Measurements from ENCODE around the gene HLF. TPM values are rescaled to one million over a fixed set of nuclear protein-coding genes. Genes with fewer than 3 reads are reported as not detected.

Gene HLF
- total and polyA plus RNA-seq, 10 of the 15 experiments (the other 5 are each of a cell fraction or from before 2014, with no cell fraction given), result 0.01 to 0.33 (median 0.20) TPM; not detected in 3

DNA sequence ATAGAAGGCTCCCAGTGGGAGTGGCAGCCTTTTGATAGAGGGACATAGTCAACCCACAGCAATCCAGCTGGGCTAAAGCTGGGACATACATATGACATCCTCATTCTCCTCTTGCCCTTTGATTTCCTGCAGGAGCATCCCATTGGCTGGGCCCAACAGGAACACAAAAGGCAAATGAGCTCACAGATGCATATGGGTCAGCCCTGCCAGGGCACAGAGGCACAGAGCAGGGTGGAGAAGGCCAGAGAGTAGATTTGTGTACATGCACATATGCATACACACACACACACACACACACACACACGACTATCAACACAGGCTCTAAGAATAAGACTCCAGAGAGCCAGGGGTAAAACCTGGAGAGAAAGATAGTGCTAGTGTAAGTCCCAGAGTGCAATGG is 98.3 kb downstream of the HLF start:
- in situ Hi-C loops (cut with MboI), result no loop called here
- no peak overlapping the region for H3K4me3 ChIP-seq
- FAIRE-seq, result no peak
- no peaks in the 10 kb centered on the region for H3K79me2 ChIP-seq (ENCODE audit: control insufficient read depth, insufficient read depth, low read length)
- DNase-seq (ENCODE audit: low read depth, low spot score), result no peak
- H3K27ac ChIP-seq (ENCODE audit: control insufficient read depth, insufficient read depth), result no peak overlapping the region
- no peaks in the 10 kb centered on the region for H4K20me1 ChIP-seq (ENCODE audit: control insufficient read depth, insufficient read depth)
- no peaks in the 10 kb centered on the region for H3K27me3 ChIP-seq (replicated peaks in 1 of 2; ENCODE audit: control insufficient read depth in 2 of 2, insufficient read depth in 2 of 2, low read length in 1 of 2)
- SMC1A ChIA-PET (ENCODE audit: uncharacterized antibody, unreplicated experiment), result interaction anchor here (0.9 to 10.5 kb wide), 2 partner anchors 9 to 148 kb away, joined by 3 to 109 read pairs; partner anchors contain the start of gene SMIM36
- RAD21 ChIA-PET (ENCODE audit: unreplicated experiment), result interaction anchor here (0.5 kb wide), 1 partner anchor 10 kb away, joined by 4 read pairs; no protein-coding TSS in a partner anchor
- no peak overlapping the region for H2AFZ ChIP-seq (ENCODE audit: control insufficient read depth, low read depth, low read length)
- H3K9ac ChIP-seq (ENCODE audit: control insufficient read depth, insufficient read depth, low read length), result no peak overlapping the region
- no peak overlapping the region for H3K4me2 ChIP-seq (ENCODE audit: control insufficient read depth, insufficient read depth)
- ATAC-seq, result no peak
- POLR2A ChIA-PET, result no interaction called here
- CTCF ChIA-PET, result interaction anchor here (1.0 to 2.4 kb wide), 4 partner anchors 11 to 369 kb away, joined by 3 to 10 read pairs (median 3); no protein-coding TSS in a partner anchor
- H3K4me1 ChIP-seq (ENCODE audit: control insufficient read depth, insufficient read depth, low read length), result no peaks in the 10 kb centered on the region
- H3K36me3 ChIP-seq (ENCODE audit: control insufficient read depth in 2 of 2, insufficient read depth in 2 of 2, low read length in 1 of 2), result no peaks in the 10 kb centered on the region
- 0% methylated on average over 1 of the region's 1 CpG for WGBS (ENCODE audit: insufficient coverage, insufficient replicate concordance, low lambda C conversion rate, missing lambda C conversion rate)
- intact Hi-C loops (cut with micrococcal nuclease; ENCODE audit: unreplicated experiment), result no loop called here
- BruUV-seq (replicated peaks), result no TSS peak
- peaks cover 2% of the 10 kb centered on the region; the same call in 2 of the 3 replicates for H3K9me3 ChIP-seq (replicated peaks; ENCODE audit: control insufficient read depth, insufficient read depth, low read length)
- no peak for TF ChIP-seq YY1 (IDR thresholded peaks at IDR 0.05; ENCODE audit: low read depth, low read length)
- TF ChIP-seq, protein P1, sequence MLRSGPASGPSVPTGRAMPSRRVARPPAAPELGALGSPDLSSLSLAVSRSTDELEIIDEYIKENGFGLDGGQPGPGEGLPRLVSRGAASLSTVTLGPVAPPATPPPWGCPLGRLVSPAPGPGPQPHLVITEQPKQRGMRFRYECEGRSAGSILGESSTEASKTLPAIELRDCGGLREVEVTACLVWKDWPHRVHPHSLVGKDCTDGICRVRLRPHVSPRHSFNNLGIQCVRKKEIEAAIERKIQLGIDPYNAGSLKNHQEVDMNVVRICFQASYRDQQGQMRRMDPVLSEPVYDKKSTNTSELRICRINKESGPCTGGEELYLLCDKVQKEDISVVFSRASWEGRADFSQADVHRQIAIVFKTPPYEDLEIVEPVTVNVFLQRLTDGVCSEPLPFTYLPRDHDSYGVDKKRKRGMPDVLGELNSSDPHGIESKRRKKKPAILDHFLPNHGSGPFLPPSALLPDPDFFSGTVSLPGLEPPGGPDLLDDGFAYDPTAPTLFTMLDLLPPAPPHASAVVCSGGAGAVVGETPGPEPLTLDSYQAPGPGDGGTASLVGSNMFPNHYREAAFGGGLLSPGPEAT (IDR thresholded peaks at IDR 0.05; ENCODE audit: low read depth), result no peak
- TF ChIP-seq RELA (IDR thresholded peaks at IDR 0.05; ENCODE audit: borderline replicate concordance, partially characterized antibody), result no peak
- TF ChIP-seq, protein P2, sequence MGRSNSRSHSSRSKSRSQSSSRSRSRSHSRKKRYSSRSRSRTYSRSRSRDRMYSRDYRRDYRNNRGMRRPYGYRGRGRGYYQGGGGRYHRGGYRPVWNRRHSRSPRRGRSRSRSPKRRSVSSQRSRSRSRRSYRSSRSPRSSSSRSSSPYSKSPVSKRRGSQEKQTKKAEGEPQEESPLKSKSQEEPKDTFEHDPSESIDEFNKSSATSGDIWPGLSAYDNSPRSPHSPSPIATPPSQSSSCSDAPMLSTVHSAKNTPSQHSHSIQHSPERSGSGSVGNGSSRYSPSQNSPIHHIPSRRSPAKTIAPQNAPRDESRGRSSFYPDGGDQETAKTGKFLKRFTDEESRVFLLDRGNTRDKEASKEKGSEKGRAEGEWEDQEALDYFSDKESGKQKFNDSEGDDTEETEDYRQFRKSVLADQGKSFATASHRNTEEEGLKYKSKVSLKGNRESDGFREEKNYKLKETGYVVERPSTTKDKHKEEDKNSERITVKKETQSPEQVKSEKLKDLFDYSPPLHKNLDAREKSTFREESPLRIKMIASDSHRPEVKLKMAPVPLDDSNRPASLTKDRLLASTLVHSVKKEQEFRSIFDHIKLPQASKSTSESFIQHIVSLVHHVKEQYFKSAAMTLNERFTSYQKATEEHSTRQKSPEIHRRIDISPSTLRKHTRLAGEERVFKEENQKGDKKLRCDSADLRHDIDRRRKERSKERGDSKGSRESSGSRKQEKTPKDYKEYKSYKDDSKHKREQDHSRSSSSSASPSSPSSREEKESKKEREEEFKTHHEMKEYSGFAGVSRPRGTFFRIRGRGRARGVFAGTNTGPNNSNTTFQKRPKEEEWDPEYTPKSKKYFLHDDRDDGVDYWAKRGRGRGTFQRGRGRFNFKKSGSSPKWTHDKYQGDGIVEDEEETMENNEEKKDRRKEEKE (IDR thresholded peaks at IDR 0.05), result no peak
- no peak for TF ChIP-seq SRF (IDR thresholded peaks at IDR 0.05; ENCODE audit: low read depth in 2 of 2, low read length in 2 of 2)
- no peak for TF ChIP-seq NR2F1 (conservative IDR thresholded peaks at IDR 0.05)
- no peak for TF ChIP-seq HCFC1 (IDR thresholded peaks at IDR 0.05; ENCODE audit: low read length)
- no peak for TF ChIP-seq NFYA (IDR thresholded peaks at IDR 0.05; ENCODE audit: borderline replicate concordance, low read depth, low read length)
- no peak for TF ChIP-seq ZNF274 (IDR thresholded peaks at IDR 0.05; ENCODE audit: insufficient read depth, insufficient read length)
- TF ChIP-seq, protein P3, sequence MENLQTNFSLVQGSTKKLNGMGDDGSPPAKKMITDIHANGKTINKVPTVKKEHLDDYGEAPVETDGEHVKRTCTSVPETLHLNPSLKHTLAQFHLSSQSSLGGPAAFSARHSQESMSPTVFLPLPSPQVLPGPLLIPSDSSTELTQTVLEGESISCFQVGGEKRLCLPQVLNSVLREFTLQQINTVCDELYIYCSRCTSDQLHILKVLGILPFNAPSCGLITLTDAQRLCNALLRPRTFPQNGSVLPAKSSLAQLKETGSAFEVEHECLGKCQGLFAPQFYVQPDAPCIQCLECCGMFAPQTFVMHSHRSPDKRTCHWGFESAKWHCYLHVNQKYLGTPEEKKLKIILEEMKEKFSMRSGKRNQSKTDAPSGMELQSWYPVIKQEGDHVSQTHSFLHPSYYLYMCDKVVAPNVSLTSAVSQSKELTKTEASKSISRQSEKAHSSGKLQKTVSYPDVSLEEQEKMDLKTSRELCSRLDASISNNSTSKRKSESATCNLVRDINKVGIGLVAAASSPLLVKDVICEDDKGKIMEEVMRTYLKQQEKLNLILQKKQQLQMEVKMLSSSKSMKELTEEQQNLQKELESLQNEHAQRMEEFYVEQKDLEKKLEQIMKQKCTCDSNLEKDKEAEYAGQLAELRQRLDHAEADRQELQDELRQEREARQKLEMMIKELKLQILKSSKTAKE (IDR thresholded peaks at IDR 0.05; ENCODE audit: low read depth, poor library complexity, severe bottlenecking), result no peak
- TF ChIP-seq POLR2AphosphoS5 (IDR thresholded peaks at IDR 0.05; ENCODE audit: low read length), result no peak
- TF ChIP-seq DPF2 (IDR thresholded peaks at IDR 0.05), result no peak
- TF ChIP-seq, protein P4, sequence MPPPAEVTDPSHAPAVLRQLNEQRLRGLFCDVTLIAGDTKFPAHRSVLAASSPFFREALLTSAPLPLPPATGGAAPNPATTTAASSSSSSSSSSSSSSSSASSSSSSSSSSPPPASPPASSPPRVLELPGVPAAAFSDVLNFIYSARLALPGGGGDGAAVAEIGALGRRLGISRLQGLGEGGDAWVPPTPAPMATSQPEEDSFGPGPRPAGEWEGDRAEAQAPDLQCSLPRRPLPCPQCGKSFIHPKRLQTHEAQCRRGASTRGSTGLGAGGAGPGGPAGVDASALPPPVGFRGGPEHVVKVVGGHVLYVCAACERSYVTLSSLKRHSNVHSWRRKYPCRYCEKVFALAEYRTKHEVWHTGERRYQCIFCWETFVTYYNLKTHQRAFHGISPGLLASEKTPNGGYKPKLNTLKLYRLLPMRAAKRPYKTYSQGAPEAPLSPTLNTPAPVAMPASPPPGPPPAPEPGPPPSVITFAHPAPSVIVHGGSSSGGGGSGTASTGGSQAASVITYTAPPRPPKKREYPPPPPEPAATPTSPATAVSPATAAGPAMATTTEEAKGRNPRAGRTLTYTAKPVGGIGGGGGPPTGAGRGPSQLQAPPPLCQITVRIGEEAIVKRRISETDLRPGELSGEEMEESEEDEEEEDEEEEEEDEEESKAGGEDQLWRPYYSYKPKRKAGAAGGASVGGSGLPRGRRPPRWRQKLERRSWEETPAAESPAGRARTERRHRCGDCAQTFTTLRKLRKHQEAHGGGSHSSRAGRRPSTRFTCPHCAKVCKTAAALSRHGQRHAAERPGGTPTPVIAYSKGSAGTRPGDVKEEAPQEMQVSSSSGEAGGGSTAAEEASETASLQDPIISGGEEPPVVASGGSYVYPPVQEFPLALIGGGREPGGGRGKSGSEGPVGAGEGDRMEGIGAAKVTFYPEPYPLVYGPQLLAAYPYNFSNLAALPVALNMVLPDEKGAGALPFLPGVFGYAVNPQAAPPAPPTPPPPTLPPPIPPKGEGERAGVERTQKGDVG (CRISPR knock-in tag; IDR thresholded peaks at IDR 0.05), result no peak
- TF ChIP-seq RAD21 (IDR thresholded peaks at IDR 0.05; ENCODE audit: insufficient read depth, low read depth, low read length), result no peak
- TF ChIP-seq MYC (IDR thresholded peaks at IDR 0.05; ENCODE audit: insufficient read depth, insufficient read length, insufficient replicate concordance, low read length, severe bottlenecking), result no peak

Data from GM12878 (cell line).